Loucy (cell line): ENCODE results near the gene GGA1.

Experiments used
- EZH2phosphoT487 ChIP-seq: fragments of 200-600 bp; IDR thresholded peaks from 2 replicates; pipeline ENCODE4 v1.6.1; 2018; ENCODE audit warnings: antibody characterized with exemption, mild to moderate bottlenecking, moderate library complexity, borderline replicate concordance
- TF ChIP-seq, protein P1 (sequence below): fragments of 200-600 bp; sonication (generic); conservative IDR thresholded peaks from 2 replicates; pipeline ENCODE4 v1.5.1; 2014; ENCODE audit warnings: mild to moderate bottlenecking, antibody characterized with exemption, low read length

DNA sequence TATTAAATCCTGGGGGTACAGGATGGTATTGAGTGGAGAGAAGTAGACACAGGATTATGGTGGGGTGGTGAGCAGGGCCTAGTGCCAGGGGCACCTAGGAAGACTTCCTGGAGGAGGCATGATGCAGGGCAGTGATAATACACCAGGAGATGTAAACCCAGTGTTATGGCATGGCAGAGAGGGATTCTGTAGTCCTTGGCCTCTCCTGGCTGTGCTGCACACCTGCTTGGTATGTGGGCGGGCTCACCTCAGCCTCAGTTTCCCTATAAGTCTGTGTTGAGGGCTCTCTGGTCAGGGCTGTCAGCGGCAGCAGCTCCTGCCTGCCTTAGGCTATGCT, 52.0 kb downstream of the GGA1 start:
- TF ChIP-seq, protein P1, sequence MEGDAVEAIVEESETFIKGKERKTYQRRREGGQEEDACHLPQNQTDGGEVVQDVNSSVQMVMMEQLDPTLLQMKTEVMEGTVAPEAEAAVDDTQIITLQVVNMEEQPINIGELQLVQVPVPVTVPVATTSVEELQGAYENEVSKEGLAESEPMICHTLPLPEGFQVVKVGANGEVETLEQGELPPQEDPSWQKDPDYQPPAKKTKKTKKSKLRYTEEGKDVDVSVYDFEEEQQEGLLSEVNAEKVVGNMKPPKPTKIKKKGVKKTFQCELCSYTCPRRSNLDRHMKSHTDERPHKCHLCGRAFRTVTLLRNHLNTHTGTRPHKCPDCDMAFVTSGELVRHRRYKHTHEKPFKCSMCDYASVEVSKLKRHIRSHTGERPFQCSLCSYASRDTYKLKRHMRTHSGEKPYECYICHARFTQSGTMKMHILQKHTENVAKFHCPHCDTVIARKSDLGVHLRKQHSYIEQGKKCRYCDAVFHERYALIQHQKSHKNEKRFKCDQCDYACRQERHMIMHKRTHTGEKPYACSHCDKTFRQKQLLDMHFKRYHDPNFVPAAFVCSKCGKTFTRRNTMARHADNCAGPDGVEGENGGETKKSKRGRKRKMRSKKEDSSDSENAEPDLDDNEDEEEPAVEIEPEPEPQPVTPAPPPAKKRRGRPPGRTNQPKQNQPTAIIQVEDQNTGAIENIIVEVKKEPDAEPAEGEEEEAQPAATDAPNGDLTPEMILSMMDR: no peak
- TF ChIP-seq EZH2phosphoT487: no peak
